ENCODE measurements around the gene DIP2C.
"Not testable (repeated sequence)": the region's sequence is repeated elsewhere in the genome, so short reads cannot be mapped to it uniquely, and the experiment has no call there.

The DIP2C gene

DNA sequence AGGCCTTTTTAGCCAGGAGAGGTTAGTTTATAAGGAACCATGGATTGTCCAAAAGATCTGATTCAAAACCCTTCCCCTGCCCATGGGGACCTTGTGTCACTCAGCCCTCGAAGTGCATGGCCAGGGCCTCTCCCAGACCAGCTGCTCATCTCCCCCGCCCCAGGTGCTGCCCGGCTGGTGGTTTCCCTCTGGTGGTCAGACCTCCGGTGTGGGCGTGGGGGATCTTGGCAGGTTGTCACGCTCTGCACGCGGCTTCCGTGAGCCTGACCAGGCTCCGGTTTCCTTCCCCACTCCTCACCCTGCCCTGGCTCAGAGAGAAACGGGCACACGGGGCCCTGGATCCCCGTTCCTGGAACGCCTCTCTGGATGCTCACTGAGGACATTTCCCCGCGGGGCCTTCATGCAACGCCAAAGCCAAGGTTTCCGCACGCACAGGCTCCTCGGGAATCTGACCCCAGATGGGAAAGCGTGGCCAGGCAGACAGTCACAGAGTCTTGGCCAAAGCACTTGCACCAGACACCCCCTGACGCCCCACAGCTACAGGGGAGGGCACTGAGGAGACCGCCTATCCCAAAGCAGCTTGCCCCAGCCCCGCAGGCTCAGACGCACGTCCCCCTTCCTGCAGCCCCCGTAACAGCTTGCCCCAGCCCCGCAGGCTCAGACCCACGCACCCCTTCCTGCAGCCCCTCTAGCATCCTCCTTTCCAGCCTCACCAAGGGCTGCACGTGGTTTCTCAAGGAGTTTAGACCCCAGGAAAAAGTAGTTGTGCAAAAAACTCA lies 7.8 kb upstream of the DIP2C start:
- no peak for DNase-seq

DNA sequence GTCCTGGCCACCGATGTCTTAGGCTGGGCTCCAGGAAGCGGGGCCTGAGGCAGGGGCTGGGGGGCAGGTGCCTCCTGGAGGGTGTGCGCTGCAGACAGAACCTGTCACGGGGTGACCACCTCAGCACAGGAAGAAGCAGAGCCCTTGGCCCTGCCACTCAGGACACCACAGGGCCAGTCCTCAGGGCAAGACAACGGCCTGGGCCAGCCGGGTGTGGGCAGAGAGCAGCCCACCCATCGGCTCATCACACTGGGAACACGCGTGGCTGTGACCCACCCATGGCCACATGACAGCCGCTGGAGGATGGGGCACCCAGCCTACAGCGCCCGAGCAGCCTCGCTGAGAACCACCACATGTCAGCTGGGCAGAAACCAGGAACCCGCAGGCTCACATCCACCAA lies 5.9 kb upstream of the DIP2C start:
- no peak for DNase-seq

- DNase-seq: no peak
These were observed 4.0 kb upstream of the DIP2C start for GRCh38 chr10:693506-693905.

DNA sequence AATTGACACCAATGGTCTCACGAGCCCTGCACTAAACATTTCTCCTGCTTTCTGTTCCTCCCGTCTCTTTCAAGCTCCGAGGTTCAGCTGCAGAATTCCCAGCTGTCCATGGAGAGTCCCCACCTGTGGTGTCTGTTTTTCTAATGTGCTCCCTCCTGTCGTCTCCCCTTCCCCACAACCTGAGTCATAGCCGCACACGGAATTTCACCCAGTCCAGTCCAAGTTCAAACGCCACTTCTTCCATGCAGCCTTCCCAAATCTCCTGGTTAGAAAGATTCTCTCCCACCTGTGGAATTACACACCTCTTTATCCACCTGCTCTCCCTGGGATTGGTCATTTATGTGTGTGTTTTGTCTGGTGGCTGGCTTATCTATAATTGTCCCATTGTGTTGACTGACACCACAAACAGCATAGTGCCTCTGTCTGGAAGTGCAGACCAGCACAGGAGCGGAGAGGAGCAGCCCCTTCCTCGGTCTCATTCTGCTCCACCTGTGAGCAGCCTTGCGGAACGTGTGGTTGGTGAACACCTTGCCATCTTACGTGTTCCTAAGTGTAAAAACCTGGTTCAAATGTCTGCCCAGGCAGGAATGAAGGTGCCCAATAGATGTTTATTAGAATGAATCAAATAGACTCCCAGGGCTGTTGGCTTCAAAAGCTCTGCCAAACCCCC lies 3.3 kb upstream of the DIP2C start:
- DNase-seq: no peak

- DNase-seq: no peak
These were observed 1.7 kb upstream of the DIP2C start for GRCh38 chr10:691216-691615.

DNA sequence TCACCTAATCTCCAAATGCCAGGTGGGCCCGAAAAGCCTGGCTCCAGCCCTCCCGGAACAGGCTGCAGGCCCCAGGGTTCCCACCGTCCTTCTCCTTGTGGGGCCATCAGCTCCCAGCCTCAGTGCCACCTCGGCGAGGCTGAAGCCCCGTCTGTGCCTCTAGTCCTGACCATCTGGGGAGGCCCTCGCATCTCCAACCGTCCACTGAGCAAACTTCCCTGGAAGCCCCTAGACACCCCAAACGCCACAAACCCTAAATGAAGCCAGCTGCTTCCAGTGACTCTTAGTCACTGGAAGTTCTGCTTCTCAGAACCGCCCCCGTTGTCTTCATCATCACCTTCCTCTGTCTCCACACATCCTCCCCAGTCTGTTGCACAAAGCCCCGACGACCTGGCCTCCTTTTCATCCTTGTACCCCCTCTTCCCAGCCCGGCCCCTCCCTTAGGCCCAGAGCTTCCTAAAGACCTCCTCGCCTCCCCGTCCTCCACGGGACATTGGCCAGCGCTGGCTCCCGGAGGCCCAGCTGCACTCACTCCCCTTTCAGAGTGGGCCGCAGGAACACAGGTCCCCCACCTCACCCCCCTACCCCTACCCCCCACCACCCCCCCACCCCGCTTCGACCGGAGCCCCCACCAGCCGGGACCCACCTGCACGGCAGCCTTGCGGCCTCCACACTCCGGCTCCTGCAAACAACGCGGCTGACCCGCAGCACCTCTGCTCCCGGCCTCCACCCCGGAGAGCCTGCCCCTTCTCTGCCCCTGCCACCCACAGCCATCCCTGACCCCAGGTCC lies 1.1 kb upstream of the DIP2C start:
- DNase-seq: peak; percentile 2

- DNase-seq: no peak
These were observed 382 bp downstream of the DIP2C start for GRCh38 chr10:689121-689451.

- DNase-seq: peak; percentile 0
These were observed 952 bp downstream of the DIP2C start for GRCh38 chr10:688312-689120.

DNA sequence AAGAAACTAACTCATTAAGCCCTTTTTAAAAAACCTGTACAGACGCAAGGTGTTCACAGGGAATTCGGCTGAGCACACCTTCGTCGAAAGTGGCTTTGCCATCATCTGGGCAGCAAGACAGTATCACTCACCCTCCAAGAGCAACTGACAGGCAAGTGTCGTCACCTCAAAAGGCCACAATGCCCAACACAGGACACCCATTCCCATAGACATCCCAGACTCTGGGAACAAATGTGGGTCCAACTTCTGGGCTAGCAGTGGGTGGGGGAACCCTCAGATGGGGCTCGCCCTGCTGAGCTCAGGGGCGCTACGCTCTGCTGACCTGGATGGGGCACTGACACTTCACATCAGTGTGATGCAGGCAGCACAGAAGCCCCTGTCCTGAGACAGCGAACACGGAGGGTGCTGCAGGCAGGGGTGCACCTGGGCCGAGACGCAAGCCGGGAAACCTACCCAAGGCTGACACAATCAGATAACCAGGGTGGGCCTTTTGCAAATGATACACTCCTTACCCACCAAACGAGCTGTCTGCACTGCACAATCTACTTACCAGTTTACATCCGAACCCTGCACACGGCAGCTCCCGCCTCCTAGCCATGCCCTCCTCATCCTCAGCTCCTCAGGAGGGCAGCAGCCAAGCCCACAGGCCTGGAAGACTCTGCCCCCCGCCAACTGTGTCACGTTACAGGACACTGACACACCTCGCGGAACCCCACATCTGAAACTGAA lies 1.7 kb downstream of the DIP2C start:
- no peak for DNase-seq

- no peak for DNase-seq
These were observed 3.1 kb downstream of the DIP2C start for GRCh38 chr10:686155-686931.

- no peak for DNase-seq
These were observed 3.9 kb downstream of the DIP2C start for GRCh38 chr10:685613-686012.

DNA sequence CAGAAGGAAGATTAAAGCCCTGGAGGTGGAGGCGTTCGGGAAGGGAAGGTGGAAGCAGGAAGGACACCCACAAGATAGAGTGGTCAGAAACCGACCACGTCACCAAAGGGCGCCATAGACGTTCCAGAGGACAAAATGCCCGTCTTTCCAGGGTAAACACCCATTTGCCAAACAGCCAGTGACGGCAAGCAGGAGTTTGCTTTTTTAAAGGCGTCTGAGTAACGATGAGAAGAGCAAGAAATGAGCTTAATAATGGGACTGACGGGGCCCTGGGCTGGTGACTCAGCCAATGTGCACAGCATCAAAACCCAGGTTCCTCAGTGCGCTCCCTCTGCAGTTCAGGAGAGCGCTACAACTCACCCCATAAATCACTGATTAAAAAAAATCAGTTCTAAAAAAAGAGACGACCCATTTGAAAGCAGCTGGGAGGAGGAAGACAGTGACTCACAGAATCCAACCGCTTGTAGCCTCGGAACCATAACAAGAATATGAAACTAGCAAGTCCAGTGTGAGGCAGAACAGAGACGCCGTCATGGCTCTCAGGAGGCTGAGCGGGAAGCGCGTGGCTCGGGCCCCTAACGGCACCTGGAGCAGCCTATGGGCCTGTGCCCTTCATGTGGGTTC lies 5.9 kb downstream of the DIP2C start:
- DNase-seq: no peak

- no peak for DNase-seq
These were observed 6.5 kb downstream of the DIP2C start for GRCh38 chr10:682931-683447.

DNA sequence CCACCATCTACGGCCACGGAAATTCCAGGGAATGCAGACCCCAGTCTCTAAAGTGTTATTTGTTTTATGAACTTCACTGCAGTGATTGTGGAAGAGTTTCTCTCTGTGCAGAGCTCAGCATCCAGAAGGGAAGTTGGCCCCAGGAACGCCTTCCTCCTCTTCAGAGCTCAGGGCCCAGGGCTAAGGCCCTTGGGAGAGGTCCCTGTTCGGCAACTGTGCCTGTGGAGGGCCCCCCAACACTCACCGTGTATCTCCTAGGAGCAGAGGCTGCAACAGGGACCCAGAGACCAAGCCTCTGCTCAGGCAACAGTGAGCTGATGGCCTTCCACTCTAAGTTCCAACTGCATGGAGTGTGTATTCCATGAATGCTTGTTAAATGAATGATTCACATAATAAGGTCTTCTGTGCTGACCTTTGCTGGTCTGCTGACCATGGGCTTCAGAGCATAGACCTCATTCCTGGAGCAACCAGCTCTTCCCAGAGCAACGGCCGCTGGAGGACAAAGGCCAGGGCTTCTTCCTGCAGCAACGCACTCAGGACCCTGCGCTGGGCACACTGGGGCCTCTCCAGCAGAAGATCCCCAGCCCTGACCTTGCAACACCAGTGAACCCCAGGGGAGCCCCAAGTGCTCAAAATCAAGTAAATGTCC lies 7.7 kb downstream of the DIP2C start:
- no peak for DNase-seq

DNA sequence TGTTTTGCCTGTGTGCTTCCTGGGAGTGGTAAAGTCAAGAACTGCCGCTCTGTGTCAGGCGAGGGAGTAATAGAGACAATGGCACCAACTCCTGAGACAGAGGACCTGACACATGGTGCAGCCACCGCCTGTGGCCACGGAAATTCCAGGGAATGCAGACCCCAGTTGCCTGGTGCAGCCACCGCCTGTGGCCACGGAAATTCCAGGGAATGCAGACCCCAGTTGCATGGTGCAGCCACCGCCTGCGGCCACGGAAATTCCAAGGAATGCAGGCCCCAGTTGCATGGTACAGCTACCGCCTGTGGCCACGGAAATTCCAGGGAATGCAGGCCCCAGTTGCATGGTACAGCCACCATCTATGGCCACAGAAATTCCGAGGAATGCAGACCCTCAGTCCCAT lies 8.7 kb downstream of the DIP2C start:
- DNase-seq: no peak

- no peak for DNase-seq
These were observed 9.3 kb downstream of the DIP2C start for GRCh38 chr10:680146-680545.

DNA sequence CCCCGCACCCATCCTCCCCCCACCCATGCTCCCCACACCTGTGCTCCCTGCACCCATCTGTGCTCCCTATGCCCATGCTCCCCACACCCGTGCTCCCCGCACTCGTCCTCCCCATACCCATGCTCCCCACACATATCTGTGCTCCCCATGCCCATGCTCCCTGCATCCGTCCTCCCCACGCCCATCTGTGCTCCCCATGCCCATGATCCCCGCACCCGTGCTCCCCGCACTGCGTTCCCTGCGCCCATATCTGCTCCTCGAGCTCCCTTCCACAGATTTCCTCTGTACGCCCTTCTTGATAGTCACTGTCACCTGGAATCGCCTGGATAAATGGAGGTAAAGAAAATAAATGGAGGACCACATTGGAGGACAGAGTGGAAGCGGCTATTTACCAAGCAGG lies 9.9 kb downstream of the DIP2C start:
- no peak for DNase-seq

- not testable (repeated sequence) for DNase-seq
These were observed 10.8 kb downstream of the DIP2C start for GRCh38 chr10:678662-679005.

GRCh38 chr10:677750-678661 lies 11.5 kb downstream of the DIP2C start:
- DNase-seq: no peak

Data from suppressor macrophage treated with lipopolysaccharide for 4 hours (primary cell).